H9 (cell line): Measurements from ENCODE around the gene AGPAT1. TPM values are rescaled to one million over a fixed set of nuclear protein-coding genes. Genes with fewer than 3 reads are reported as not detected.
"Not testable (repeated sequence)": the region's sequence is repeated elsewhere in the genome, so short reads cannot be mapped to it uniquely, and the experiment has no call there.

Source experiments
- DNase-seq: peaks from one replicate; pipeline ENCODE4 v3.0.0-alpha.2; 2017
- H2AFZ ChIP-seq: one replicate; pipeline ENCODE4 v1.6.1; 2013; ENCODE audit warnings: mild to moderate bottlenecking, low read length, control low read depth, moderate library complexity
- H2AK5ac ChIP-seq: 2 replicates; pipeline ENCODE4 v1.6.1; 2013; ENCODE audit warnings: low read length, control low read depth, mixed read lengths; ENCODE audit not compliant: insufficient read length
- H2BK120ac ChIP-seq: one replicate; pipeline ENCODE4 v1.6.1; 2013; ENCODE audit warnings: low read depth, mild to moderate bottlenecking, low read length, control low read depth, inconsistent platforms; ENCODE audit not compliant: poor library complexity, severe bottlenecking
- H2BK12ac ChIP-seq: 2 replicates; pipeline ENCODE4 v1.6.1; 2013; ENCODE audit warnings: low read length, control low read depth, mixed read lengths, low read depth; ENCODE audit not compliant: insufficient read length
- H2BK15ac ChIP-seq: 2 replicates; pipeline ENCODE4 v1.6.1; 2013; ENCODE audit warnings: low read depth, low read length, control low read depth
- H2BK20ac ChIP-seq: one replicate; pipeline ENCODE4 v1.6.1; 2013; ENCODE audit warnings: low read depth, mild to moderate bottlenecking, low read length, control low read depth, inconsistent platforms; ENCODE audit not compliant: poor library complexity, severe bottlenecking
- H2BK5ac ChIP-seq: 2 replicates; pipeline ENCODE4 v1.6.1; 2013; ENCODE audit warnings: low read length, control low read depth, mixed read lengths; ENCODE audit not compliant: insufficient read length
- H3K14ac ChIP-seq: 2 replicates; pipeline ENCODE4 v1.6.1; 2013; ENCODE audit warnings: low read length, control low read depth; ENCODE audit not compliant: insufficient read depth
- H3K18ac ChIP-seq: 2 replicates; pipeline ENCODE4 v1.6.1; 2013; ENCODE audit warnings: low read depth, mild to moderate bottlenecking, mixed read lengths, low read length, control low read depth; ENCODE audit not compliant: insufficient read length
- H3K23ac ChIP-seq: 2 replicates; pipeline ENCODE4 v1.6.1; 2013; ENCODE audit warnings: low read length, control low read depth, mixed read lengths, low read depth; ENCODE audit not compliant: insufficient read length
- H3K23me2 ChIP-seq: 2 replicates; pipeline ENCODE4 v1.6.1; 2013; ENCODE audit warnings: low read depth, mild to moderate bottlenecking, mixed read lengths, low read length, control low read depth; ENCODE audit not compliant: insufficient read length, poor library complexity, severe bottlenecking
- H3K27ac ChIP-seq: 2 replicates; pipeline ENCODE4 v1.5.1; 2013; ENCODE audit warnings: low read length, control low read depth, mixed read lengths, low read depth; ENCODE audit not compliant: insufficient read length
- H3K27me3 ChIP-seq: 2 replicates; pipeline ENCODE4 v1.6.1; 2013; ENCODE audit warnings: low read length, control low read depth, inconsistent platforms; ENCODE audit not compliant: insufficient read depth
- H3K4ac ChIP-seq: 2 replicates; pipeline ENCODE4 v1.6.1; 2013; ENCODE audit warnings: low read depth, mild to moderate bottlenecking, control low read depth, inconsistent platforms, low read length, moderate library complexity
- H3K4me1 ChIP-seq: 2 replicates; pipeline ENCODE4 v1.6.1; 2013; ENCODE audit warnings: low read length, control low read depth, inconsistent platforms; ENCODE audit not compliant: insufficient read depth
- H3K4me2 ChIP-seq: 2 replicates; pipeline ENCODE4 v1.6.1; 2013; ENCODE audit warnings: low read length, control low read depth, mixed read lengths; ENCODE audit not compliant: insufficient read length, insufficient read depth
- H3K56ac ChIP-seq: 2 replicates; pipeline ENCODE4 v1.6.1; 2013; ENCODE audit warnings: low read depth, mild to moderate bottlenecking, mixed read lengths, low read length, control low read depth; ENCODE audit not compliant: insufficient read length
- H3K79me1 ChIP-seq: 2 replicates; pipeline ENCODE4 v1.6.1; 2013; ENCODE audit warnings: low read depth, mild to moderate bottlenecking, moderate library complexity, low read length, control low read depth, inconsistent platforms; ENCODE audit not compliant: insufficient read depth, poor library complexity, severe bottlenecking
- H3K79me2 ChIP-seq: 2 replicates; pipeline ENCODE4 v1.6.1; 2013; ENCODE audit warnings: low read length, control low read depth, inconsistent platforms; ENCODE audit not compliant: insufficient read depth
- H3K9ac ChIP-seq: 2 replicates; pipeline ENCODE4 v1.6.1; 2013; ENCODE audit warnings: low read length, control low read depth, mixed read lengths; ENCODE audit not compliant: insufficient read length; ENCODE audit errors: extremely low read depth
- H3K9me3 ChIP-seq: one replicate; pipeline ENCODE4 v1.6.1; 2013; ENCODE audit warnings: low read depth, low read length, inconsistent platforms; ENCODE audit not compliant: control insufficient read depth
- H3T11ph ChIP-seq: one replicate; pipeline ENCODE4 v1.6.1; 2013; ENCODE audit warnings: mild to moderate bottlenecking, low read length, control low read depth, inconsistent platforms
- H4K20me1 ChIP-seq: one replicate; pipeline ENCODE4 v1.6.1; 2013; ENCODE audit not compliant: control insufficient read depth, insufficient read length, insufficient read depth
- H4K5ac ChIP-seq: 2 replicates; pipeline ENCODE4 v1.6.1; 2013; ENCODE audit warnings: low read depth, mild to moderate bottlenecking, mixed read lengths, low read length, control low read depth; ENCODE audit not compliant: insufficient read length
- H4K8ac ChIP-seq: replicated peaks from 2 replicates; pipeline ENCODE4 v1.6.1; 2013; ENCODE audit warnings: low read length, control low read depth, mixed read lengths, low read depth; ENCODE audit not compliant: insufficient read length
- H4K91ac ChIP-seq: 2 replicates; pipeline ENCODE4 v1.6.1; 2013; ENCODE audit warnings: low read depth, mild to moderate bottlenecking, moderate library complexity, mixed read lengths, low read length, control low read depth; ENCODE audit not compliant: insufficient read length
- H3K27ac Mint-ChIP-seq, 3 experiments: 2 replicates in 2 of 3; 3 replicates in 1 of 3; pipeline ENCODE4 v1.8.0; 2020 to 2021; ENCODE audit warnings: mixed read lengths in 3 of 3, mild to moderate bottlenecking in 1 of 3, moderate library complexity in 1 of 3
- H3K27me3 Mint-ChIP-seq: 2 replicates; pipeline ENCODE4 v1.8.0; 2021; ENCODE audit warnings: low read depth, mild to moderate bottlenecking, moderate library complexity, mixed read lengths
- H3K36me3 Mint-ChIP-seq, 3 experiments: 2 replicates in 2 of 3; 3 replicates in 1 of 3; pipeline ENCODE4 v1.8.0; 2020 to 2021; ENCODE audit warnings: low read depth in 3 of 3, mixed read lengths in 3 of 3; ENCODE audit not compliant: insufficient read depth in 1 of 3
- H3K4me1 Mint-ChIP-seq, 2 experiments: 2 replicates each; pipeline ENCODE4 v1.8.0; 2020; ENCODE audit warnings: mixed read lengths in 2 of 2
- H3K4me3 Mint-ChIP-seq, 2 experiments: 2 replicates in 1 of 2; 3 replicates in 1 of 2; pipeline ENCODE4 v1.8.0; 2020 to 2021; ENCODE audit warnings: mild to moderate bottlenecking in 2 of 2, mixed read lengths in 2 of 2, moderate library complexity in 1 of 2
- H3K9me3 Mint-ChIP-seq, 2 experiments: 2 replicates in 1 of 2; 3 replicates in 1 of 2; pipeline ENCODE4 v1.8.0; 2020; ENCODE audit warnings: mild to moderate bottlenecking in 2 of 2, mixed read lengths in 2 of 2, moderate library complexity in 1 of 2
- CTCF ChIP-seq: fragments of 200-600 bp; sonication (generic); conservative IDR thresholded peaks from 3 replicates; pipeline ENCODE4 v1.8.0; 2021; ENCODE audit warnings: antibody characterized with exemption, mild to moderate bottlenecking
- WGBS: extraction: QIAGEN DNeasy Blood & Tissue Kit; methylation state at CpG from one replicate; pipeline ENCODE4 v1.1.7; 2013; ENCODE audit warnings: missing lambda C conversion rate, low lambda C conversion rate, mixed read lengths; ENCODE audit not compliant: insufficient read length; ENCODE audit errors: extremely low coverage; 5-methylcytosine and 5-hydroxymethylcytosine counted together
- total RNA-seq: library from RNA; stranded (reverse); gene quantifications from 2 replicates; pipeline ENCODE4 v1.2.1, GENCODE V29; 2021

Gene AGPAT1
- total RNA-seq, 1 experiment from 2014 or later: 89.5 TPM

GRCh38 chr6:32194388-32194787 lies 18.5 kb upstream of the AGPAT1 start:
- peaks cover 50 to 53% of the 10 kb centered on the region in 2 experiments for H3K4me1 Mint-ChIP-seq
- H3K14ac ChIP-seq: no peak overlapping the region
- no peak overlapping the region for H4K91ac ChIP-seq
- no peak overlapping the region for H3K4me2 ChIP-seq
- H4K20me1 ChIP-seq: no peaks in the 10 kb centered on the region
- no peaks in the 10 kb centered on the region for H3K9me3 ChIP-seq
- no peaks in the 10 kb centered on the region for H3K27me3 Mint-ChIP-seq
- no peaks in the 10 kb centered on the region for H3K36me3 Mint-ChIP-seq
- no peak overlapping the region for H2BK5ac ChIP-seq
- H2BK120ac ChIP-seq: no peak overlapping the region
- no peak for TF ChIP-seq CTCF
- peaks cover 7% of the 10 kb centered on the region for H3K4me1 ChIP-seq
- no peaks in the 10 kb centered on the region for H3K27me3 ChIP-seq
- no peak overlapping the region for H3T11ph ChIP-seq
- WGBS: no CpG with 5 or more reads among the region's 4 CpGs
- no peaks in the 10 kb centered on the region for H3K79me2 ChIP-seq
- H4K8ac ChIP-seq: no peak overlapping the region
- no peak overlapping the region for H2AK5ac ChIP-seq
- no peak overlapping the region for H3K18ac ChIP-seq
- H3K4ac ChIP-seq: no peak overlapping the region
- no peak overlapping the region for H2BK20ac ChIP-seq
- H3K9me3 Mint-ChIP-seq: no peaks in the 10 kb centered on the region; a peak in 1 of 5 replicates
- no peak overlapping the region for H4K5ac ChIP-seq
- no peak overlapping the region for H3K23ac ChIP-seq
- peak overlapping the region in 1 of 2 experiments; percentile 96; a peak in 3 of 5 replicates for H3K4me3 Mint-ChIP-seq
- no peak for DNase-seq
- no peak overlapping the region for H3K9ac ChIP-seq
- H3K27ac Mint-ChIP-seq: peak overlapping the region in 1 of 3 experiments; percentile 98; a peak in 3 of 7 replicates
- no peak overlapping the region for H3K56ac ChIP-seq
- no peak overlapping the region for H2BK15ac ChIP-seq
- no peaks in the 10 kb centered on the region for H3K79me1 ChIP-seq
- no peak overlapping the region for H2BK12ac ChIP-seq
- H2AFZ ChIP-seq: no peak overlapping the region
- H3K23me2 ChIP-seq: peaks cover 12% of the 10 kb centered on the region
- no peak overlapping the region for H3K27ac ChIP-seq

DNA sequence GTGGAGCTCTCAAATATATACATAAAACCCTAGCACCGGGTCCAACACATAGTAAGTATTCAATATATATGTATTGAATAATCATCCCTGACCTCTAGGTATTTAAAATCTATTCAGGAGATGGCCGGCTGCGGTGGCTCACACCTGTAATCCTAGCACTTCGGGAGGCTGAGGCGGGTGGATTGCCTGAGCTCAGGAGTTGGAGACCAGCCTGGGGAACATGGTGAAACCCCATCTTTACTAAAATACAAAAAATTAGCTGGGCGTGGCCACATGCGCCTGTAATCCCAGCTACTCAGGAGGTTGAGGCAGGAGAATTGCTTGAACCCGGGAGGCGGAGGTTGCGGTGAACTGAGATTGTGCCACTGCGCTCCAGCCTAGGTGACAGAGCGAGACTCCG lies 17.2 kb upstream of the AGPAT1 start:
- H3K36me3 Mint-ChIP-seq, H3K4me1 ChIP-seq, H4K20me1 ChIP-seq, H2AFZ ChIP-seq, H4K5ac ChIP-seq, H4K91ac ChIP-seq, H3K4ac ChIP-seq, H3K27me3 ChIP-seq, H2BK15ac ChIP-seq, H3K23ac ChIP-seq, H3K18ac ChIP-seq, H3K56ac ChIP-seq, H2BK120ac ChIP-seq, H3K9me3 Mint-ChIP-seq, H3T11ph ChIP-seq, H2BK5ac ChIP-seq, H3K14ac ChIP-seq, H3K9me3 ChIP-seq, H2BK20ac ChIP-seq, H3K27ac ChIP-seq, H2BK12ac ChIP-seq, H3K79me1 ChIP-seq, H4K8ac ChIP-seq, H3K27me3 Mint-ChIP-seq, H3K79me2 ChIP-seq, DNase-seq, H2AK5ac ChIP-seq, H3K9ac ChIP-seq: not testable (repeated sequence)
- Histone ChIP-seq H3K4me2 (peak overlapping the region; percentile 44), H3K23me2 (peaks cover 17% of the 10 kb centered on the region)
- Mint-ChIP-seq H3K4me3 (peak overlapping the region; percentile 47 to 66; a peak in 3 of 5 replicates), H3K27ac (peak overlapping the region in 2 of 3 experiments; percentile 87 to 91; a peak in 2 of 7 replicates), H3K4me1 (peaks cover 59 to 62% of the 10 kb centered on the region in 2 experiments)
- no CpG with 5 or more reads among the region's 13 CpGs for WGBS
